NCI-H526 (cell line): ENCODE results near the gene UNC80.

Experiments used
- DNase-seq, 2 experiments: peaks; one replicate each; lab custom pipeline; 2025; lab: John Stamatoyannopoulos, UW

The UNC80 gene

GRCh38 chr2:209806318-209806717 lies 34.7 kb downstream of the UNC80 start:
- DNase-seq = no peak

GRCh38 chr2:209808521-209808920 lies 36.9 kb downstream of the UNC80 start:
- no peak for DNase-seq

- DNase-seq = no peak
Observed at GRCh38 chr2:209809256-209809655, 37.6 kb downstream of the UNC80 start.

GRCh38 chr2:209817844-209818271 lies 46.2 kb downstream of the UNC80 start:
- DNase-seq = no peak

- no peak for DNase-seq
Observed at GRCh38 chr2:209818939-209819338, 47.3 kb downstream of the UNC80 start.

GRCh38 chr2:209821806-209822205 lies 50.2 kb downstream of the UNC80 start:
- no peak for DNase-seq

GRCh38 chr2:209823484-209823883 lies 51.9 kb downstream of the UNC80 start:
- no peak for DNase-seq

GRCh38 chr2:209824391-209824790 lies 52.8 kb downstream of the UNC80 start:
- DNase-seq = no peak

- DNase-seq = no peak
Observed at GRCh38 chr2:209830722-209831465, 59.3 kb downstream of the UNC80 start.

GRCh38 chr2:209834767-209835166 lies 63.1 kb downstream of the UNC80 start:
- DNase-seq = no peak

GRCh38 chr2:209840434-209840833 lies 68.8 kb downstream of the UNC80 start:
- DNase-seq = no peak

- DNase-seq = no peak
Observed at GRCh38 chr2:209845666-209846065, 74.0 kb downstream of the UNC80 start.

- no peak for DNase-seq
Observed at GRCh38 chr2:209864716-209865295, 93.2 kb downstream of the UNC80 start.

- no peak for DNase-seq
Observed at GRCh38 chr2:209868271-209868994, 96.8 kb downstream of the UNC80 start.

- peak; percentile 80 to 83 for DNase-seq
Observed at GRCh38 chr2:209870067-209870466, 98.4 kb downstream of the UNC80 start.

- no peak for DNase-seq
Observed at GRCh38 chr2:209872675-209873074, 101.0 kb downstream of the UNC80 start.

- DNase-seq = no peak
Observed at GRCh38 chr2:209875270-209875669, 103.6 kb downstream of the UNC80 start.

- DNase-seq = no peak
Observed at GRCh38 chr2:209876211-209876610, 104.6 kb downstream of the UNC80 start.

GRCh38 chr2:209878701-209879100 lies 107.1 kb downstream of the UNC80 start:
- no peak for DNase-seq

- no peak for DNase-seq
Observed at GRCh38 chr2:209900638-209901037, 129.0 kb downstream of the UNC80 start.

- no peak for DNase-seq
Observed at GRCh38 chr2:209901172-209901571, 129.5 kb downstream of the UNC80 start.

- peak; percentile 13 to 44 for DNase-seq
Observed at GRCh38 chr2:209905691-209906090, 134.1 kb downstream of the UNC80 start.

GRCh38 chr2:209907746-209908145 lies 136.1 kb downstream of the UNC80 start:
- DNase-seq = no peak
